HG03025 (cell line): ENCODE data around the gene OPN1MW3.
"Not testable (repeated sequence)": the region's sequence is repeated elsewhere in the genome, so short reads cannot be mapped to it uniquely, and the experiment has no call there.

Source experiments
- ATAC-seq: cut with Tn5 transposase; IDR thresholded peaks from one replicate; pipeline ENCODE4 v1.9.1; 2021; ENCODE audit warnings: mild to moderate bottlenecking, moderate library complexity; ENCODE audit not compliant: unreplicated experiment, low FRiP score

Gene OPN1MW3

DNA sequence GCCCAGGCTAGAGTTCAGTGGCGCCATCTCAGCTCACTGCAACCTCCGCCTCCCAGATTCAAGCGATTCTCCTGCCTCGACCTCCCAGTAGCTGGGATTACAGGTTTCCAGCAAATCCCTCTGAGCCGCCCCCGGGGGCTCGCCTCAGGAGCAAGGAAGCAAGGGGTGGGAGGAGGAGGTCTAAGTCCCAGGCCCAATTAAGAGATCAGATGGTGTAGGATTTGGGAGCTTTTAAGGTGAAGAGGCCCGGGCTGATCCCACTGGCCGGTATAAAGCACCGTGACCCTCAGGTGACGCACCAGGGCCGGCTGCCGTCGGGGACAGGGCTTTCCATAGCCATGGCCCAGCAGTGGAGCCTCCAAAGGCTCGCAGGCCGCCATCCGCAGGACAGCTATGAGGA lies at the start of gene OPN1MW3:
OPN1MW3 (plus strand) TSS at position 301 of the 400 bp plus-strand sequence; CDS start at position 339, 38 bp downstream.
- ATAC-seq = not testable (repeated sequence)

DNA sequence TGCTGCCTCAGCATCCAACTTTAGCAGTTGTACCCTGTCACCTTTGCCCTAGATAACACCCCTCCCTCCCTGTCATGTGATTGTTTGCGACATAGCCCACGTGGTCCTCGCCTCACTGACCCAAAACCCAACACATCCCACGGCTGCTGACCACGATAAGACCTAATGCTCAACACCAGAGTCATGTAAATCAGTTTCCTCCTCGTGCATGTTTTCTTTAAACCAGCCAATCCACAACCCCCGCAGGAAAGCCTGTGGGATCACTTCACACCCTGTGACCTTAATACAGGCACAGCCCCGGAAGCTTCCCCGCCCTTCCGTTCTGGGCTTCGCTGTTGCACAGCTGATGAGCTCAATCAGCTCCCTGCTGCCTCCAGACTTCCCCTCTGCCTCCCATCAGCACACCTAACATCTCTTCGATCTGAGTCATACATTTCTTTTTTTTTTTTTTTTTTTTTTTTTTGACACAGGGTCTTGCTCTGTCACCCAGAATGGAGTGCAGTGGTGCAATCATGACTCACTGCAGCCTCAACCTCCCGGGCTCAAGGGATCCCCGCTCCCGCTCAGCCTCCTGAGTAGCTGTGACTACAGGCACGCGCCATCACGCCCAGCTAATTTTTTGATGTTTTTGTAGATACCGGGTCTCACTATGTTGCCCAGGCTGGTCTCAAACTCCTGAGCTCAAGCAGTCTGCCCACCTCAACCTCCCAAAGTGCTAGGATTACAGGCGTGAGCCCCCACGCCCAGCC lies 47.5 kb upstream of the OPN1MW3 start:
- ATAC-seq = not testable (repeated sequence)

DNA sequence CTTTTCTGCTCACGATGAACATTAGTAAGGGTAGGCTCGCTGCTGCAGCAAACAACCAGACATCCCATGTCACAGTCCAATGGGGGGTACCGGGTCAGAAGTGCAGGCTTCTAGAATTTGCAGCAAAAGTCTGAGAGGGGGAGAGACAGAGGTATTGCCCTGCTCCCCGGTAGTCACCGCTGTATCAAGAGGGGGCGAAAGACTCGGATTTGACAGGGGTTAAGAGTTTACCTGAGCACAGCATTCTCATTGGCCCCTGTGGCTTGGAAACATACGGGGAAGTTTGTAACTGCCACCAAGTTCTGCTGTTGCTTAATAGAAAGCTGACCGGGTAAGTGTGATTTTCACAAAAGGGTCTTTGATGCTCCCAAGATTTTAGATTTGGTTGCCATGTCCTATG lies 46.3 kb upstream of the OPN1MW3 start:
- ATAC-seq = not testable (repeated sequence)

DNA sequence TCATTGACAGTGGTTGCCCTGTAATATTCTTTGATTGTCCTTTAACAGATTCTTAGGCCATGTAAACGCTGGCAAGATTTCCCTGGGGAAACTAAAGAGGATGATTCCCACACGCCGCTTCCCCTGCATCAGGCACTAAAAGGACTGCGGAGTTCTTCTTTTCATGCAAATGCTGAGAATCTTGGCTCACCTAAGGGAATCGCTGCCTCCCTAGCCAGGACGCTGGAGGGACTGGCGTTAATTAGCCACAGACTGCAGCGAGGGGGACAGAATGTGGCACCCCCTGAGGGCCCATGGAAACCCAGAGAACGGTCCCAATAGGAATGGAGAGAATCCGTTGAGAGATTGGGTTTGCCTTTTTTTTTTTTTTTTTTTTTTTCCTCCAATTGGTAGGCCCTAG lies 45.9 kb upstream of the OPN1MW3 start:
- ATAC-seq = not testable (repeated sequence)

DNA sequence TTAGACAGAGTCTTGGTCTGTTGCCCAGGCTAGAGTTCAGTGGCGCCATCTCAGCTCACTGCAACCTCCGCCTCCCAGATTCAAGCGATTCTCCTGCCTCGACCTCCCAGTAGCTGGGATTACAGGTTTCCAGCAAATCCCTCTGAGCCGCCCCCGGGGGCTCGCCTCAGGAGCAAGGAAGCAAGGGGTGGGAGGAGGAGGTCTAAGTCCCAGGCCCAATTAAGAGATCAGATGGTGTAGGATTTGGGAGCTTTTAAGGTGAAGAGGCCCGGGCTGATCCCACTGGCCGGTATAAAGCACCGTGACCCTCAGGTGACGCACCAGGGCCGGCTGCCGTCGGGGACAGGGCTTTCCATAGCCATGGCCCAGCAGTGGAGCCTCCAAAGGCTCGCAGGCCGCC lies 37.9 kb upstream of the OPN1MW3 start, which contains the start of gene OPN1MW2:
OPN1MW2 (plus strand) TSS at position 301 of the 400 bp plus-strand sequence; CDS start at position 361, 60 bp downstream.
- not testable (repeated sequence) for ATAC-seq

DNA sequence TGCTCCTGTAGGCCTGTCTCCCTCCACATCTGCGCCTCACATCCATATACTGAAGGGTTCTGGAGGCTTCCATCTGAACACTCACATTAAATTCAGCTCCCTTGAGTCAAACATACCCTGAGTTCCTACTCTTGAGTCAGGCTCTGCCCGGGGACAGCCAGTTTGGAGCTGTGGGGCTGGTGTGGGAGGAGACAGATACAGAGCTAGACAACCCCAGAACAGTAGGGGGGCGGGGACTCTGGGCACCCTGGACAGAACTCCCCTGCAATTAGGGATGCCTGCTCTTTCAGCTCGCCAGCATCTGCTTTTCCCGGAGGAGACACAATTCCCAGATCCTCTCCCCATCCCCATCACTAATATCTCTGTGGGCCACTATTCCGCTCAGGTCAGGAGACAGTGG lies 32.1 kb upstream of the OPN1MW3 start:
- not testable (repeated sequence) for ATAC-seq

DNA sequence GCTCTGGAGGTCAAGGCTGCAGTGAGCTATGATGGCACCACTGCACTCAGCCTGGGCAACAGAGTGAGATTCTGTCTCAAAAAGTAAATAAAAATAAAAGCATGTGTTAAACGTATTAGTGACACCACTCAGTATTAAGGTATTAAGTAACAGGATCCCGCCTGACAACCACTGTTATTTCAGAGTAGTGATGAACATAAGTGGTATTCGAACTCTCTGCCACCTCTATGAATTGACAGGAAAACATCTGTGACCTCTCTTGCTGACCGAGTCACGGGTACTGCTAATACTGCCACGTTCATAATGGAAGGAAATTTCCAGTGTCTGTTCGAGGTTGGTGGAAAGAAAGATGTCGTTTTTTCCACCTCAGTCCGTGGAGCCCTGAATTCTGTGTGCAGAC lies 30.7 kb upstream of the OPN1MW3 start:
- not testable (repeated sequence) for ATAC-seq

DNA sequence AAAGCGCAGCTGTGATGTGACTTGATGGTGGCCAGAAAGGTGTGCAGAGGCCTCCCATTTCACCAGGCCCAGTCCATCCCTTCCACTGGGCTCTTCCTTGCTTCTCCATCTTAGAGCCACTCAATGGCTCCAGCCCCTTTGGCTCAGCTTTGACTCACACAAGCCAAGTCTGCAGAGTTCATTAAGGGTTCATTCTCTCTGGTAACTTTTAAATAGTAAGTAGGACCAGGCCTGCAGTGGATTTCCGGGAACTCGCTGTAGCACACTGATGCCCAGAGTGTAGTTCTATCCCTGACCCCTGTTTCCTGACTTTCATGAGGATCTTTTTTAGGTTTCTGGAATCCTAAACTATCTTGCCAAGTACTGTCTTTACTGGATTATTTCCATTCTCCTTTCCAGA lies 25.9 kb upstream of the OPN1MW3 start:
- not testable (repeated sequence) for ATAC-seq

DNA sequence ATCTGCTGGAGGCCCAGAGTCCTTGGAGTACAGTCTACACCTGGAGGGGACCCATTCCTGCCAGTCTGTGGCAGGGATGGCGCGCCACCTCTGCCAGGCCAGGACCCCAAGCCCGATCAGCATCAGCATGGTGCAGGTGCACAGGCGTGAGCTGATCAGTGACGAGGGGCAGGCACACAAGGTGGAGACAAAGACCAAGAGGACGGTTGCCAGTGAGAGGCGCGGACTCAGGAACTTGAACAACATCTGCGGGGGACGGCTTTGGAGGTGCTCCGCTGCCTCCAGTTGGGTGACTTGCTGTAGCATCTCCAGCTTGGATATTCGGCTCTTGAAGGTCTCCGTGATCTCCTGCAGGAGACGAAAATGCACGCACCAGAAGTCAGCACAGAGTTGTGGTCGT lies 23.8 kb upstream of the OPN1MW3 start:
- ATAC-seq = not testable (repeated sequence)

DNA sequence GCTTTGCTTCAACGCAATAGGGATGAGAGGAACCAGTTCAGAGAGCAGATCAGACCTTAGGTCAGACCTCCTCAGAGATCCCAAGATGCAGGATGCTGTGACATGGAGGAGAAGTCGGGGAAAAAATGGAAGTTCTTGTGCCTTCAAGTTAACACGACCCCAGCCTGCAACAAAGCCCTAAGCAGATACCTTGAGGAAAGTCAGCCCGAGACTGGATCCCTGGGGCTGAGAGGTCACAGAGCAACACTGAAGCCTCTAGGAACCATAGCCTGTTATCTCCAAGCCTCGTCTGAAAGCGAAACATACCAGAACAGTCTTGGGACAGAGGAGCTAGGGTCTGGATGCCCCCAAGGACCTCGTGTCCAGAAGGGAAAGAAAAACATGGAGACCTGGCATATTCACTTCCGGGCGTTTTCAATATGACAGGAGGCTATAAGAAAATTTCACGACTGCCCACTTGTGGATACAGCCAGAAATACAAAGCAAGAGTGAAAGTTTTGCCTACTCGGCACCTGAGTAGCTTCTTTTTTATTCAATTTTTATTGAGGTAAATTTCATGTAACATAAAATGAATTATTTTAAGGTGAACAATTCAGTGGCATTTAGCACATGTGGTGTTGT lies 18.3 kb upstream of the OPN1MW3 start:
- not testable (repeated sequence) for ATAC-seq

DNA sequence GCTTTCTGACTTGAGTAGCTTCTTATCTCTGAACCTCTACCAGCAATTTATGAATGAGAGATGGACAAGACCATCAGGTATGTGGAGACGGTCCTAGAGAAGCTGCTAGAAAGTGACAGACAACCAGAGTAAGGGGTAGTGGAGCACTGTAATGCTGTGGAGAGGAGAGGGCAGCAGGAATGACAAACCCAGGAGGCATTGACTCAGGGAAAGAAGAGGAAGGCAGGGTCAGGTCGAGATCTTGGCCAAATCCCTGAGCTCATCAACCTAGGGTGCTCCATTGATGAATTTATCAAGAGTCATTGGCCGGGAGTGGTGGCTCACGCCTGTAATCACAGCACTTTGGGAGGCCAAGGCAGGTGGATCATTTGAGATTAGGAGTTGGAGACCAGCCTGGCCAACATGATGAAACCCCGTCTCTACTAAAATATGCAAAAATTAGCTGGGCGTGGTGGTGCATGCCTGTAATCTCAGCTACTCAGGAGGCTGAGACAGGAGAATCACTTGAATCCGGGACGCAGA lies 17.3 kb upstream of the OPN1MW3 start:
- not testable (repeated sequence) for ATAC-seq

DNA sequence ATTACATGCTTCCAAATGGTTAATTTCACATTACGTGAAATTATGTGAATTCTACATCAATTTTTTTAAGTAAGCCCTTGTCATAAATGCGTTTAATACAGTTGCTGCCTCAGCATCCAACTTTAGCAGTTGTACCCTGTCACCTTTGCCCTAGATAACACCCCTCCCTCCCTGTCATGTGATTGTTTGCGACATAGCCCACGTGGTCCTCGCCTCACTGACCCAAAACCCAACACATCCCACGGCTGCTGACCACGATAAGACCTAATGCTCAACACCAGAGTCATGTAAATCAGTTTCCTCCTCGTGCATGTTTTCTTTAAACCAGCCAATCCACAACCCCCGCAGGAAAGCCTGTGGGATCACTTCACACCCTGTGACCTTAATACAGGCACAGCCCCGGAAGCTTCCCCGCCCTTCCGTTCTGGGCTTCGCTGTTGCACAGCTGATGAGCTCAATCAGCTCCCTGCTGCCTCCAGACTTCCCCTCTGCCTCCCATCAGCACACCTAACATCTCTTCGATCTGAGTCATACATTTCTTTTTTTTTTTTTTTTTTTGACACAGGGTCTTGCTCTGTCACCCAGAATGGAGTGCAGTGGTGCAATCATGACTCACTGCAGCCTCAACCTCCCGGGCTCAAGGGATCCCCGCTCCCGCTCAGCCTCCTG lies 9.9 kb upstream of the OPN1MW3 start:
- not testable (repeated sequence) for ATAC-seq

DNA sequence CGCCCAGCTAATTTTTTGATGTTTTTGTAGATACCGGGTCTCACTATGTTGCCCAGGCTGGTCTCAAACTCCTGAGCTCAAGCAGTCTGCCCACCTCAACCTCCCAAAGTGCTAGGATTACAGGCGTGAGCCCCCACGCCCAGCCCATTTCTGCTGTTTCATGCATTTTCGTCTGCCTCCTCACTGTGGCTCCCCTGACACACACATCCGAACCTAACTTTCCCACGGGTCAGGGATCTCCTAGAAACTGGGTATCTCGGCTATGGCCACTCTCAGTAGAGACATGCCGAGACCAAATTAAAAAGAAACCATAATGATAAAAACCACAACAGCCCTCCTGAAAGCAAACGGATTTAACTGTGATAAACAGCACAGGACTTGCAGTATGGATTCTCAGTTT lies 9.3 kb upstream of the OPN1MW3 start:
- ATAC-seq = not testable (repeated sequence)

DNA sequence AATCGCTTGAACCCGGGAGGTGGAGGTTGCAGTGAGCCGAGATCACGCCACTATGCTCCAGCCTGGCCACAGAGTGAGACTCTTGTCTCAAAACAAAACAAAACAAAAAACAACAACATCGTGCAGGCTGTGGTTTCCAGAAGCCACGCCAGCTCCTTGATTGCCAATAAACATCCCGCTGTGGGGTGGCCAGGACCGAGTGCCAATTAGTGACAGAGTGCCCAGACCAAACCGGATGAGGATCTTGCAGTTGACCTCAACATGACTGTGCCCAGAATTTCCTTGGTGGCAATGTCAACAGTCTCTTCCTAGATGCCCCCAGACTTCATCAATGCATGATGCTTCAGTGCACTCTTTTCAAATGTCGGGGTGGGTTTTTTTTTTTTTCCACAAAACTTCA lies 1.3 kb downstream of the OPN1MW3 start:
- ATAC-seq = not testable (repeated sequence)

DNA sequence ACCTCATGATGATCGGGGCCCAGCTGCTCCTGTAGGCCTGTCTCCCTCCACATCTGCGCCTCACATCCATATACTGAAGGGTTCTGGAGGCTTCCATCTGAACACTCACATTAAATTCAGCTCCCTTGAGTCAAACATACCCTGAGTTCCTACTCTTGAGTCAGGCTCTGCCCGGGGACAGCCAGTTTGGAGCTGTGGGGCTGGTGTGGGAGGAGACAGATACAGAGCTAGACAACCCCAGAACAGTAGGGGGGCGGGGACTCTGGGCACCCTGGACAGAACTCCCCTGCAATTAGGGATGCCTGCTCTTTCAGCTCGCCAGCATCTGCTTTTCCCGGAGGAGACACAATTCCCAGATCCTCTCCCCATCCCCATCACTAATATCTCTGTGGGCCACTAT lies 5.7 kb downstream of the OPN1MW3 start:
- not testable (repeated sequence) for ATAC-seq

DNA sequence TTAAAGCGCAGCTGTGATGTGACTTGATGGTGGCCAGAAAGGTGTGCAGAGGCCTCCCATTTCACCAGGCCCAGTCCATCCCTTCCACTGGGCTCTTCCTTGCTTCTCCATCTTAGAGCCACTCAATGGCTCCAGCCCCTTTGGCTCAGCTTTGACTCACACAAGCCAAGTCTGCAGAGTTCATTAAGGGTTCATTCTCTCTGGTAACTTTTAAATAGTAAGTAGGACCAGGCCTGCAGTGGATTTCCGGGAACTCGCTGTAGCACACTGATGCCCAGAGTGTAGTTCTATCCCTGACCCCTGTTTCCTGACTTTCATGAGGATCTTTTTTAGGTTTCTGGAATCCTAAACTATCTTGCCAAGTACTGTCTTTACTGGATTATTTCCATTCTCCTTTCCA lies 11.9 kb downstream of the OPN1MW3 start:
- not testable (repeated sequence) for ATAC-seq

DNA sequence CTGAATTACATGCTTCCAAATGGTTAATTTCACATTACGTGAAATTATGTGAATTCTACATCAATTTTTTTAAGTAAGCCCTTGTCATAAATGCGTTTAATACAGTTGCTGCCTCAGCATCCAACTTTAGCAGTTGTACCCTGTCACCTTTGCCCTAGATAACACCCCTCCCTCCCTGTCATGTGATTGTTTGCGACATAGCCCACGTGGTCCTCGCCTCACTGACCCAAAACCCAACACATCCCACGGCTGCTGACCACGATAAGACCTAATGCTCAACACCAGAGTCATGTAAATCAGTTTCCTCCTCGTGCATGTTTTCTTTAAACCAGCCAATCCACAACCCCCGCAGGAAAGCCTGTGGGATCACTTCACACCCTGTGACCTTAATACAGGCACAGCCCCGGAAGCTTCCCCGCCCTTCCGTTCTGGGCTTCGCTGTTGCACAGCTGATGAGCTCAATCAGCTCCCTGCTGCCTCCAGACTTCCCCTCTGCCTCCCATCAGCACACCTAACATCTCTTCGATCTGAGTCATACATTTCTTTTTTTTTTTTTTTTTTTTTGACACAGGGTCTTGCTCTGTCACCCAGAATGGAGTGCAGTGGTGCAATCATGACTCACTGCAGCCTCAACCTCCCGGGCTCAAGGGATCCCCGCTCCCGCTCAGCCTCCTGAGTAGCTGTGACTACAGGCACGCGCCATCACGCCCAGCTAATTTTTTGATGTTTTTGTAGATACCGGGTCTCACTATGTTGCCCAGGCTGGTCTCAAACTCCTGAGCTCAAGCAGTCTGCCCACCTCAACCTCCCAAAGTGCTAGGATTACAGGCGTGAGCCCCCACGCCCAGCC lies 27.3 kb downstream of the OPN1MW3 start:
- ATAC-seq = not testable (repeated sequence)

DNA sequence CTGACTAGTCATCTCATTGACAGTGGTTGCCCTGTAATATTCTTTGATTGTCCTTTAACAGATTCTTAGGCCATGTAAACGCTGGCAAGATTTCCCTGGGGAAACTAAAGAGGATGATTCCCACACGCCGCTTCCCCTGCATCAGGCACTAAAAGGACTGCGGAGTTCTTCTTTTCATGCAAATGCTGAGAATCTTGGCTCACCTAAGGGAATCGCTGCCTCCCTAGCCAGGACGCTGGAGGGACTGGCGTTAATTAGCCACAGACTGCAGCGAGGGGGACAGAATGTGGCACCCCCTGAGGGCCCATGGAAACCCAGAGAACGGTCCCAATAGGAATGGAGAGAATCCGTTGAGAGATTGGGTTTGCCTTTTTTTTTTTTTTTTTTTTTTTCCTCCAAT lies 29.0 kb downstream of the OPN1MW3 start:
- not testable (repeated sequence) for ATAC-seq

DNA sequence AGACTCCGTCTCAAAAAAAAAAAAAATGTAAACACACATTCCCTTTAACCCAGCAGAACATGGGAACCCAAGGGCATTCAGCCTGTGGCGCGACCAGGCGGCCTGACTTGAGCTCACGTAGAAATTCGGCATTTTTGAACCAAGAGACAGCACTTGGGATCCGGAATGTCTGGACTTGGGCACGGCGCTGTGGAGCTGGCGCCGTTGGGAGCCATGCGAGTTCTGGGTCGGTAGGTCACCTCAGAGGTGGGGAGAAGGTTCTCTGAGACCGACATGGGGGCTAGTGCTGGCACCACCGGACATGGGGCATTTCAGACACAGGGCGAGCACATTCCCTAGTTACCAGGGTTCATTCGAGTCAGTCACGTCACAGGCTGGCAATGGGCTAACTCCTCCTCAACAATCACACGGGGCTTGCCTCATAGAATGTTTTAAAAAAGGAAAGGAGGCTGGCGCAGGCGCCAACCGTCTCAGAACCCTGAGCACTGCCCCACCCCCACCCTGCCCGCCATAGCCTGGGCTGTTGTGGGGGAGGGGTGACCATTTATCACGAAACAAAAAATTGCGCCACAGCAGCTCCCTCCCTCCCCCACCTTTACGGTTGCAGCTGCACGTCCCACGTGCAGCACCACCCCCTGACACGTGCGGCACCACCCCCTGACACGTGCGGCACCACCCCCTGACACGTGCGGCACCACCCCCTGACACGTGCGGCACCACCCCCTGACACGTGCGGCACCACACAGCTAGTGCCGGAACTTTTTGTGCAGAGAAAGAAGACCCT lies 37.6 kb downstream of the OPN1MW3 start, which contains the start of gene TEX28:
TEX28 (minus strand) TSS at position 334 of the 784 bp plus-strand sequence. CDS start 3,007 bp downstream, outside the sequence.
- no peak for ATAC-seq
